GM21576 (cell line): ENCODE measurements around the gene CHMP4B.

Experiments
- ATAC-seq: cut with Tn5 transposase; IDR thresholded peaks from one replicate; pipeline ENCODE4 v1.9.1; 2021; ENCODE audit warnings: mild to moderate bottlenecking, moderate library complexity; ENCODE audit not compliant: unreplicated experiment

CHMP4B gene

DNA sequence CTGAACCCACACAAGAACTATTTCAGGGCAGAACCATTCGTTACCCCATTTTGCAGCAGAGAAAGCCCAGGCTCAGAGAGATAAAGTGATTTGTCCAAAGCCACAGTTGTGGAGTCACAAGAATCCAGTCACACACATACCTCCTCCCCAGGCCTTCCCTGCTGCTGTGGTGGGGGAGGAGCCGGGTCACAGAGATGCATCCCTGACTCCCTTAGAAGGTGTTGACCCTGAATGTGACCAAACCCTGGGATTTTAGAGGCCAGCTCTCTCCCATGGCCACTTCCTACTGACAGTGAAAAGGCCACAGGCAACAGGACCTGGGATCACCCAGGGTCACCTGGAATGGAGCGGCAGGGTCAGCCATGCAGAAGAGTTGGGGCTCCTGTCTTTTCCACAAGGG is 48.6 kb downstream of the CHMP4B start:
- no peak for ATAC-seq

DNA sequence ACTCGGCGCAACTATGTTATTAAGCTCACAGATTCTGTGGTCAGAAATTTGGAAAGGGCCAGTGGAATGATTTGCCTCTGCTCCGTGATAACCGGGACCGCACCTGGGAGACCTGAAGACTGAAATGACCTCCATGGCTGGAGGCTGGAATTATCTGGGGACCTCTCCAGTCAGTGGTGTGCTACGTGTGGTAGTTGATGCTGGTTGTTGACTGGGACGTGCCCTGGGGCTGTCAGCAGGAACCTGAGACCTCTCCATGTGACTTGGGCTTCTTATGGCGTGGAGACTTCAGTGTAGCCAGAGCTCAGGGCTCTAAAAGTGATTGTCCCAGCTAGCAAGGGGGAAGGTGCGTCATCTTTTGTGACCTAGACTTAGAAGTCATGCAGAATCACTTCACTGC is 50.3 kb downstream of the CHMP4B start:
- no peak for ATAC-seq

DNA sequence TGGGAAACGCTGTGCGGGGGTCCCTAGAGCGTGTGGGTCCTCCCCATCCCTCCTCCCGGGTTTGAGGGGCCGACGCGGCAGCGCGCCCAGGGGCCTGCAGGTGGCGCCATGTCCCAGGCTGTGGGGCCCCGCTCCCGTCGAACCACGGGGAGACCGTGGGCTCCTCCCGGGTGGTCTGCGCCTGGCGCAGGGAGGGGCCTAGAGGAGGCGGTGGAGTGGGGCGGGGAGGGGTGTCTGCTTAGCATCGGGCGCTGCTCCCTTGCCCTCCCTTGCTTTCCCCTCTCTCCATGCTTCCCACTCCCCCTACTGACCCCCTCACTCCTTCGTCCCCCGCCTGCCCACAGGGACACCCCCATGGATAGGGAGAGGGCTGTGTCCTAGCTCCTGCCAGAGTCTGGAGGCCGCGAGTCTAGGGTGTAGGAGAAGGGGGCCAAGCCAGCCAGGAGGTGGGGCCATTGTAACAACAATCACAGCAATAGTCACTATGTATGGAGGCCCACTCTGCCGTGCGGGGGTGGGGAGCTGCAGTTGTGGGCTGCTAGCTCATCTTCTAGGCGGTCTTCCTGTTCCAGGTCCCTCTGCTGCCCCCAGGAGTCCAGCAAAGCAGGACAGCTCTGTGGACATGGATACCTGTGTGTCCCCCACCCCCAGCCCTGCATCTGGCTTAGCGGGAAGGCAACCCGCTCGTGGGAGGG is 51.7 kb downstream of the CHMP4B start:
- ATAC-seq = no peak

DNA sequence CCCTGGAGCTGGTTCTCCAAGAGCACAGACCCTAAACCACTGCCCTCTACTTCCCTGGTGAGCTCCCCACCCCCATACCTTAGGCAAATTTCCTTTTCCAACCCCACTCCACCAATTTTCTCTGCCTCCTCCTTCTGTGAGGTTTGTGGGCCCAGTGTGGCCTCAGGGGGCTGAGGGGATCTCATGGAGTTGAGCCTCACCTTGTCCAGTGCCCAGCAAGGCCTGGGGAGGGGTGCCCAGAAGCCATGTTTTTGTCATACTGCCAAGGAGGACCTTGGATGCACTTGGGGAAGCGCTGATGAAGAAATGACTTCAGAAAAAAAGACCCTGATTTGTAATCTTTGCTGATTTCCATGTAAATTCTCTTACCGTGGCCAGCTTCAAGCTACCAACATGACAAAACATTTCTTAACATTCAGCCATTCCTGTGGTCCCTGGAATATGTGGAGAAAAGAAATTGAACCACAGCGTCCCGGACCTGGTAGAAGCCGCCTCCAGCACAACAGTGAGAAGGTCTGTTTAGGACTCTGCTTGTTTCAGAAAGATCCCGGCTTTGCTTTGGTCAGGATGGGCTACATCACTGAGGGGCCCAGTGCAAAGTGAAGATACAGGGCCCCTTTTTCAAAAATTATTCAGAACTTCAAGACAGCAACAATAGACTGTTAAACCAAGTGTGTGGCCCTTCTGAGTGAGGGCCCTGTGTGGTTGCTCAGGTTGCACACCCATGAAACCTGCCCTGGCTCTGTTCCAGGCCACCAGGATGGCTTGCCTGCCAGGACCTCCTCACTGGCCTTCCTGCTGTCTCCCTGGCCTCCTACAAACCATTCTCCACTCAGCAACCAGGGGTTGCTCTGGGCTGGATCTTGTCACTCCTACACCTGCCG is 52.5 kb downstream of the CHMP4B start:
- ATAC-seq = no peak

DNA sequence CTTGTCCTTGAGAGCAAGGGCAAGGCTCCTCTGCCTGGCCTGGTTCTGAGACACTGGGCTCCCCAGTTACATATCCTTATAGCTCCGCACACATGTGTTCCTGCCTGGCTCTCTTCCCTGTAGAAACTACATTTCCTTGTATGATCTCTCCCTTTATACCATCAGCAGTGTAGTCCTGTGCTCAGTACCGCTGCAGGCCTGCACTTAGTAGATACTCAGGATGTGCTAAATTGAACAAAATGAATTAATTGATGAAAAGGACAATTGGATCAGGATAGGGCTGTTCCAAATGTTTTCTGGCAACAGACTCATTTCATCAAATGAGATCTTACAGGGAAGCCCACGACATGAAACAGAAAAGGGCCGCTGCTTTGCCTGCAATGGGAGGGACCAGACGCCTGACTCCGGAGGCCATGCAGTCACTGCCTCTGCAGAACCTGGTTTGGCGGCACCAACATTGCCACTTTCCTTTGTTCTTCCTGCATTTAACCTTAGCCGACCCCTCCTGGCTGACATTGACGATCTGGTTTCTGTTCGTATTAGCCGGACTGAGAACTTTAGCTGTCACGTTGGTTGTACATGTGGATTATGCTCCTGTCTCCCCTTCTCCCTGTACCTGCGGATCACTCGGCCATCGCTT is 53.3 kb downstream of the CHMP4B start:
- no peak for ATAC-seq

DNA sequence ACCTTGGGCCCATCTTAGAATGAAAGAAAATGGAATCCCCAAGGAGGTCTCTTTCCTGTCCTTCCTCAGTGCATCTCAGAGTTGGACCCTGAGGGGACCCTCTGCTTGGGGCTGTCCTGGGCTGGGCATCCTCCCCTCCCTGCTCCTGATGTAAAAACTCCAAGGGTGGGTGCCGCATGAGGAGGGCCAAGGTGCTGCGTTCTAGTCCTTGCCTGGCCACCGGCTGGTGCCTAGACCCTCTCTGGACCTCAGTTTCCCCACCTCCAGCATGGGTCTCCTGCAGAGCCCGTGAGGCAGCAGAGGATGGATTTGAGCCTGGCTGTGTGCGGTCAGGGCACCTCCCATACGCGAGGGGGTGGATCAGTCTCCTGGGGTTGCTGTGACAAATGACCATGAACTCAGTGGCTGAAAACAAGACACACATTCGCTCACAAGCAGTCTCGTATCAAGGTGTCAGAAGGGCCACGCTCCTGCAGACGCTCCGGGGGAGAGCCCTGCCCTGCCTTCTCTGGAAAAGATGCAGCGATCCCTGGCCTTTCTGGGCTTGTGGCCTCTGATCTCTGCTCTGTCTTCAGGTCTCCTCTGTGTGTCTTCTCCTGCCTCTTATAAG is 54.7 kb downstream of the CHMP4B start:
- ATAC-seq = no peak

DNA sequence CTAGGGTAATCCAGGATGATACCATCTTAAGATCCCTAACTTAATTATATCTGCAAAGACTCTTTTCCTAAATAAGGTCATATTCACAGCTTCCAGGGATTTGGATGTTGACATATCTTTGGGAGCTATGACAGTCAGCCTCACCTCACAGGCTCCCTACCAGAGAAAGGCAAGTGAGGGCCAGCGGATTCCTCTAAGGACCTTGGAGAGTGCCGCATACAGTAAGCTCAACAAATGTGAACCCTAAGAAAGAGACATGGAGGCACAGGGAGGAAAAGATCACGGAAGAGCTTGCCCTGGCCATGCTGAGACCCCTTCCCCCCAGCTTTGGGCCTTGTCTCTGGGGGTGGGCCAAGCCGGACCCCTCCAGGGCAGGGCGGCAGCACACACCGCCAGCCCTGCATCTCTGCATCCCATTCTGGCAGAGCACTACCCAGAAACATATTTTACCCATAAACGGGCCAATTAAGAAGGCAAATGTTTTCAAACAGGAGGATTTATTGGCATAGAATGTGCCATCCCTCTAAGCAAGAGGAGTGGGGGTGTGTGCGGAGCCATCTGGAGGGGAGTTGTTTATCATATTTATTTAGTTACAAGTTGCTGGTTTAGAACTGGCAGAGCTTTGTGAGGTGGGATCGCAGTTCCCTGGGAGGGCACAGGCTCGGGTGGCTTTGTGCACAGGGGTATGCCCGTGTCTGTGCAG is 55.4 kb downstream of the CHMP4B start:
- ATAC-seq = no peak

DNA sequence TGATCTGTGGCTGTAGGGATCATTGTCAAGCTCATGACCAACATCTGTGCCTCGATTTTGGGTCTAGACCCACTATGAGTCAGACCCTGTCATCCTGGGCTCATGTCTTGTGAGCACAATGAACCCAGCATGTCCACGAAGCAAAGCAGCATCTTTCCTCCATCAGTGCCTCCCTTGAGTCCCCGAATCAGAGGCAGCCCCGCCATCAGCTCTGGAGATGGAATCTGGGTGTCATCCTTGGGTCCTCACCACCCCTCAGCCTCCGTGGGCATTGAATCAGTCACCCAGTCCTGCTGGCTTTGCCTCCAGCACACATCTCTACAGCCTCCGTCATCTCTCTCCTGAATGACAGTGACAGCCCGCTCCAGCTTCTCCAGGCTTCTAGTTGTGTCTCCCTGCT is 56.9 kb downstream of the CHMP4B start:
- no peak for ATAC-seq

DNA sequence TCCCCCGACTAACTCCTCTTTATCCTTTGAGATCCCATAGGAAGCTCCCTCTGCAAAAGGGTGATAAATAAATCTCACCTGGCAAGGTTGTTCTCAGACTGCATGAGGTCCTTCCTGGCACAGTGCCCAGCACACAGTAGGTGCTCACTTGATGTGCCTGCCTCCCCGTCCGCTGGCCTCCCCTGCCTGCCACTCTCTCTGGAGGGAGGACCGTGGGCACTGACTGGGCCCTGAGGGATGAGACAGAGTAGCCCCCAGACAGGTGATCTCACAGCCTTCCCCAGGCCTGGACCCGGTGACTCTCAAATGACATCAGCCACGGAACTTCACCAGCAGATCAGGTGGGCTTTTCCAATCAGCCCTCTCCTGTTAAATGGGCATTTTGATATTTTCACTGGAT is 57.4 kb downstream of the CHMP4B start:
- ATAC-seq = no peak

DNA sequence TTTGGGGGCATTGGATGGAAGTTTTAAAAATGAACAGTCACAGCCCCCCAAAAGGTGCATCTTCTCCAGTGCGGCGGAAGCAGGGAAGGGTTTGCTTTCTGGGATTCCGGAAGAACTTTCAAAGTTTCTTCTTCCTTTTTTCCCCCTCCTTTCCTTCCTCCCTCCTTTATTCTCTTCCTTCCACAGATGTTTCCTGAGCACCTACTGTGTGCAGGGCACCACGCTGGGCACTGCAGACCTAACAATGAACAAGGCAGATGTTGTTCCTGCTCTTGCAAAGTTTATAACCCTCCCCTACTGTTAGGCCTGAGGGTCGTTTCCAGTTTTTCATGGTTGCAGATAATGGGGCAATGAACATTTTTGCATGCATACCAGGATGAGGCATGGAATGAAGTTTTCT is 58.1 kb downstream of the CHMP4B start:
- no peak for ATAC-seq

DNA sequence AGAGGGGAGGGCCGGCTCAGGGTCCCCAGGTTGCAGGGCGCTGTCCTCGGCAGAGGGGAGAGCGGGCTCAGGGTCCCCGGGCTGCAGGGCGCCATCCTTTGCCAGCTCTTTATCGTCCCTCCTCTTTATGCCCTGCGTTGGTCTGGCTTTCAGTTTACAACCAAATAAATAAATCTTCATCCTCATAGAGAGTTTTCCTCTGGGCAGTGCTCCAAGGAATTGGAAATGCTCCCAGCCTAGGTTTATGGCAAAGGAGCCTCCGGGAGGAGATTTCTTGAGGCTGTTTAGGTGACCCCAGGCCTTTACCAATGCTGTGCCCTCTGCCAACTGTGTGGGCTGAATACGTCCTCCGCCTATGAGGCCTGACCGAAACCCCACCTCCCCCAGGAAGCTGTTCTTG is 60.2 kb downstream of the CHMP4B start:
- no peak for ATAC-seq

DNA sequence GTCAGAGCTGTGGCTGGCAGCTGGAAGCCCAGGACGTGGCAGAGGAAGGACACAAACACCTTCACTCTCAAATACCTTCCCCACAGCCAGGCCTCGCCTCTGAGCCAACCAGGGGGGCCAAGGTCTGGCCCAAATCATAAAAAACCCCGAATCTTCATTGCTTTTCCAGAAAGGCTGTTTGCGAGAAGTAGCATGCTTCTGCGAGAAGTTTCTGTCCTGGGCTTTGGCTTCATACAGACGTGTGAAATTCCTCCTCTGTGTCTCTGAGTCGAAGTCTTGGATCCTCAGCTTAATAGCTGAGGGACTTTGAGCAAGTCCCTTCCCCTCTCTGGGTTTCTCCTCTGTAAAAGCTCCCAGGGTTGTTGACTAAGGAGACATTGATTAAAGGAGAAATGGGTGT is 63.0 kb downstream of the CHMP4B start:
- no peak for ATAC-seq

DNA sequence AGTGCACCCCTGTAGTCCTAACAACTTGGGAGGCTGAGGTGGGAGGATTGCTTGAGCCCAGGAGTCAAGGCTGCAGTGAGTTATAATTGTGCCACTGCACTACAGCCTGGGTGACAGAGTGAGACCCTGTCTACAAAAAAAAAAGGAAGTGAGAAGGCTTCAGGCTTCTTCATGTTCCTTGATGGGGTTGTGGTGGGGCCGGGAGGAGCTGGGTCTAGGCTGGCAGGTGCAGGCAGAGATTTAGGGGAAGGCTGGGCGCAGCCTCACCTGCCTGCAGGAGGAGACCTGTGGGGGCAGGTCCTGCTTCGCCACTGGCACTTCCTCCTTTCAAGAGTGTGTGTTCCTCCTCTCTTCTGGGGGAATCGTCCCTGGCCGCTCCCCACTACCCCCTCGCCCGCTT is 63.9 kb downstream of the CHMP4B start:
- peak; percentile 78 for ATAC-seq

DNA sequence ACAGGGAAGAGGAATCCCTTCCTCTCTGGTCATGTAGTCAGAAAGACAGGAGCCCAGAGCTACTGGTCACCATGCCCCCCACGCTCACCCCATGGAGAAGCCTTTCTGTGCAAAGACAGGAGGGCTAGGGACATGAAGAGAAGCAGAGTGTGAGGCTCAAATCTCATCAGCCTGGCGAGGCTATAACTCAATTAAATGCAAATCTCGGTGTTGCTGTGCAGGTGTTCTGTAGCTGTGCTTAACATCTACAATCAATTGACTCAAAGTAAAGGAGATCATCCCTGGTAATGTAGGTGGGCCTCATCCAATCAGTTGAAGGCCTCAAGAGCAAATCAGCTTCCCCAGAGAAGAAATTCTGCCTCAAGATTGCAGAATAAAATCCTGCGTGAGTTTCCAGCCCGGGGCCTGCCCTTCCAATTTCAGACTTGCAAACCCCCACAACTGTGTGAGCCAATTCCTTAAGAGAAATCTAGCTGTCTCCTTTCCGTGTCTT is 64.4 kb downstream of the CHMP4B start:
- no peak for ATAC-seq

DNA sequence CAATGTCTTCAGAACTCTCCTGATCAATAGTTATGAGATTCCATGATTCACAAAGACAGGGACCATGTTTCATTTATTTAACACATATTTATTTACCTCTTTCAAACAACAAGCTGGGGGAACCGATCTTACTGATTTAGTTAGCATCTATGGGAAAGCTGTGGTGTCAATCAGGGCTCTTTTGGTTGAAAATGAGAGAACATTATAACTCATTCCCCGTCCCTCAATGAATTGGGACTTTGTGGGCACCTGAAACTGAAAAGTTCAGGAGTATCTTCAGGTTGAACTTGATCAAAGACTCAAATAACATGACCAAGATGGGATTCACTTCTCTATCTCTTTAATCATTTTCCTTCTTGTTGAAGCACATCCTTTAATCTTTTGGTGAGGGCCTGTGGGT is 67.4 kb downstream of the CHMP4B start:
- no peak for ATAC-seq

DNA sequence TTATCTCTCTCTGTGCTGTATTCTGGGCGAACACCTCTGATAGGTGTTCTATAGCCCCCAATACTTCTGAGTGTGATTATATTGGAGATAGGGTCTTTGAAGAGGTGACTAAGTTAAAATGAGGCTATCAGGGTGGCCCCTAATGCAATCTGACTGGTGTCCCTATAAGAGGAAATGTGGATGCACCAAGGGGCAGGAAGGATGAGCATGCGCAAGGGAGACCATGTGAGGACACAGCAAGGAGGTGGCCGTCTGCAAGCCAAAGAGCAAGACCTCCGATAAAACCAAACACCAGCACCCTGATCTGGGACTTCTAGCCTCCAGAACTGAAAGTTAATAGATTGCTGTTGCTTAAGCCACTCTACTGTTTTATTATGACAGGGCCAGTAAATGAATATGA is 69.2 kb downstream of the CHMP4B start:
- no peak for ATAC-seq

DNA sequence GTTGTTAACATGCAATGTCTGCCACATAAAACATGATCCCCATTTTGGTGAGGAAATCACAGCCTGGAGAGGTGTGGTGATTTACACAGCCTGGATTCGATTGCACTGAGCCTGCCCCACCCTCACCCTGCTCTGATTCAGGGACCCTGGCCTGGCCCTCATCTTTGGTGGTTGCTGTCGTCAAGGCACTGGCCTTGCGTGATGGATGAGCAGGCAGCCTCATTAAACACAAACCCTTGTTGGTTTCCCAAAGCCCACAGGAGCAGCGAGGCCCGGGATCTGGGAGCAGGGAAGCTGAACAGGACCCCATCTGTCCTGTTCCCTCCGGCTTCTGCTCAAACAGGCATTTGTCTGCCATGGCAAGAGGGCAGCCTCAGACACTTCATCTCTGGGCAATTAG is 70.8 kb downstream of the CHMP4B start:
- no peak for ATAC-seq

DNA sequence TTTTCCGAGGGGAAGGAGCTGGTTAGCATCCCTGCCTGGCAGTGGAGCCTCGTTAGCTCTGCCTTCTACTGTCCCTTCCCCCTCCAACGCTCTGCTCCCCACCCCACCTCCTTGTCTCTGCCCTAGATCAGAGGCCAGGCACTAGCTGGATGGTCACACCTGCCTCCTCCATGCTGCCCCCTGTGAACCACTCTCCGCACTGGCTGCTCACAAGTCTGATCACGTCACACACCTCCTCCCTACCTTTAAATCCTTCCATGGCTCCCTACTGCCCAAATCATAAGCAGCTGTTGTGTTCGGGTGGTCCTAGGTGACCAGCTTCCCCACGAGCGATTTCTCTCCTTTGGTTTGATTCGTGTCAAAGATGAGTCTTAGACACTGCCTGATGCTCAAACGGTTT is 71.3 kb downstream of the CHMP4B start:
- no peak for ATAC-seq

DNA sequence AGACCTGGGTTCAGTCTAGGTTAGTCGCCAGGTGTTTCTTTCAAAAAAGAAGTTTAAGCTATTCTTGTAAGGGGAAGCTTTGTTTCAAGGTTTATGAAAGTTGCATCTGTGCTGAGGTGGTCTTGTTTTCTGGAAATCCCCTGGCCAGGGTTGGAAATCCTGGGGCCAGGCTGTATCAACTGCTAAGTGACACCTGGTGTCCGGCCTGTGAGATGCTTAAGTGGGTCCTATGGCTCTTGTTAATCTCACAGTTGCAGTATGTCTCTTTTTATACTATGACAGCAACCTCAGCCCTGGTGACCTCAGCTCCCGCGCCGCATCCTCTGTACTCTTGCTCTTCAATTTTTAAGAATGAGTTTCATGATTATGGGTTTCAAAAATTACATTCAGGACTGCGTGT is 72.0 kb downstream of the CHMP4B start:
- ATAC-seq = peak; percentile 77

DNA sequence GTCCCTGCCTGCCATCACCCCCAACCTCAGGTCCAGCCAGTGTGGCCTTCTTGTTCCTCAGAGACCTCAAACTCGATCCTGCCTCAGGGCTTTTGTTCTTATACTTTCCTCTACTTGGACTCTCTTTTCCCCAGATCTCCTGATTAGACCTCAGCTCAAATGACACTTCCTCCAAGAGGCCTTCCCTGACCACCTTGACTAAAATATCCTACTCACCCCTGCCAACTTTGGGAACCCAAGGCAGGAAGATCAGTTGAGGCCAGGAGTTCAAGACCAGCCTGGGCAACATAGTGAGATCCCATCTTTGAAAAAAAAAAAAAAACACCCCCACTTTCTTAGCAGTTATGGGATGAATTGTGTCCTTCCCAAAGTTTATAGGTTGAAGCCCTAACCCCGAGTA is 73.5 kb downstream of the CHMP4B start:
- no peak for ATAC-seq

DNA sequence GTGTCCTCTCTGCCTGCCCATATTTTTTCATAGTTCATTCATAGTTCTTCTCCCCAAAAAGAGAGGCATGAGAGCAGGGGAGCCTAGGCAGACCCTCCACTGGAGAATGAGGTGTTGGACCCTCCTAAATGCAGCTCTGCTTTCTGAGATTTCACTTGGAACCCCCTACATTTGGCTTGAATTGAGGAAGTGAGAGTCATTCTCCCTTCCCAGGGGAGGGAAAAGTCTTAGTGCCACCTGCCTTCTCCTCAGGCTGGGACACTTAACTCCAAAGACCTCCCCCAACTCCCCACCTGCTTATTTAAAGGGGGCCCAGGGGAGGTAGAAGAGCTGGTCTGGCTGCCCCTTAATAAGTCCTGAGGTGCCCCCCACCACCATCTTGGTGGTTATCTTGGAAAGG is 78.2 kb downstream of the CHMP4B start:
- no peak for ATAC-seq
